H1 (cell line): Measurements from ENCODE around the gene UNC13C. TPM values are rescaled to one million over a fixed set of nuclear protein-coding genes. Genes with fewer than 3 reads are reported as not detected.

Experiments used
- CTCF ChIA-PET: fragments of 300-600 bp; sonication (Branson Sonifier 250); formaldehyde crosslinking; loops from one replicate; lab custom pipeline; 2021; ENCODE audit not compliant: partially characterized antibody; lab: Charles Lee
- POLR2A ChIA-PET: fragments of 300-600 bp; sonication (Branson Sonifier 250); formaldehyde crosslinking; loops from one replicate; lab custom pipeline; 2021; ENCODE audit warnings: inconsistent platforms; ENCODE audit not compliant: partially characterized antibody; lab: Charles Lee
- DNase-seq, 2 experiments: peaks; one replicate each; pipeline versions ENCODE4 v3.0.0 to v3.0.0-alpha.2; 2010 to 2022; ENCODE audit warnings: low spot score in 2 of 2, low read depth in 1 of 2, mixed read lengths in 1 of 2
- FAIRE-seq: peaks from 2 replicates; lab custom pipeline; 2011; peaks lifted over from hg19 to GRCh38; lab: Jason Lieb, UNC
- H2AFZ ChIP-seq: 2 replicates; pipeline ENCODE4 v1.8.1; 2012; ENCODE audit warnings: low read length, inconsistent platforms
- H2AK5ac ChIP-seq: 2 replicates; pipeline ENCODE4 v1.6.1; 2013; ENCODE audit warnings: low read depth, low read length
- H2BK120ac ChIP-seq: replicated peaks from 2 replicates; pipeline ENCODE3; 2013; ENCODE audit warnings: low read depth, low read length, inconsistent platforms
- H2BK12ac ChIP-seq: 2 replicates; pipeline ENCODE4 v1.6.1; 2013; ENCODE audit warnings: low read depth, low read length
- H2BK15ac ChIP-seq: 2 replicates; pipeline ENCODE4 v1.6.1; 2013; ENCODE audit warnings: low read length
- H2BK20ac ChIP-seq: 2 replicates; pipeline ENCODE4 v1.6.1; 2013; ENCODE audit warnings: low read length
- H2BK5ac ChIP-seq: 2 replicates; pipeline ENCODE4 v1.6.1; 2013; ENCODE audit warnings: low read depth, low read length
- H3K14ac ChIP-seq: 2 replicates; pipeline ENCODE4 v1.6.1; 2013; ENCODE audit warnings: inconsistent platforms; ENCODE audit not compliant: insufficient read length
- H3K18ac ChIP-seq: 2 replicates; pipeline ENCODE4 v1.6.1; 2013; ENCODE audit warnings: low read length; ENCODE audit errors: extremely low read depth
- H3K23ac ChIP-seq: 2 replicates; pipeline ENCODE4 v1.6.1; 2013; ENCODE audit warnings: inconsistent platforms; ENCODE audit not compliant: insufficient read length
- H3K23me2 ChIP-seq: 2 replicates; pipeline ENCODE4 v1.6.1; 2013; ENCODE audit warnings: low read depth, low read length
- H3K27ac ChIP-seq: 2 replicates; pipeline ENCODE4 v1.6.1; 2011; ENCODE audit warnings: low read depth, low read length, inconsistent platforms
- H3K27me3 ChIP-seq, 4 experiments: replicated peaks in 1 of 4; 1 replicate in 1 of 4; 2 replicates in 3 of 4; pipeline versions ENCODE4 v1.6.1 to v1.8.1; 2011 to 2013; ENCODE audit warnings: low read length in 3 of 4, mild to moderate bottlenecking in 3 of 4, inconsistent platforms in 2 of 4, mixed read lengths in 2 of 4, moderate library complexity in 1 of 4; ENCODE audit not compliant: control insufficient read depth in 3 of 4, insufficient read depth in 3 of 4; ENCODE audit errors: extremely low read depth in 1 of 4
- H3K36me3 ChIP-seq, 4 experiments: 2 replicates each; pipeline versions ENCODE4 v1.6.1 to v1.8.1; 2011 to 2013; ENCODE audit warnings: mild to moderate bottlenecking in 4 of 4, low read length in 3 of 4, moderate library complexity in 2 of 4, control low read depth in 1 of 4, inconsistent platforms in 1 of 4; ENCODE audit not compliant: insufficient read depth in 4 of 4, control insufficient read depth in 2 of 4
- H3K4ac ChIP-seq: replicated peaks from 2 replicates; pipeline ENCODE3; 2013; ENCODE audit warnings: low read length, low read depth, mixed read lengths, inconsistent platforms; ENCODE audit not compliant: insufficient read length
- H3K4me1 ChIP-seq, 4 experiments: replicated peaks in 1 of 4; 1 replicate in 1 of 4; 2 replicates in 3 of 4; pipeline versions ENCODE4 v1.6.1 to v1.8.1; 2011 to 2013; ENCODE audit warnings: low read length in 3 of 4, inconsistent platforms in 2 of 4, mixed read lengths in 1 of 4; ENCODE audit not compliant: insufficient read depth in 4 of 4, control insufficient read depth in 3 of 4
- H3K4me2 ChIP-seq, 2 experiments: 2 replicates each; pipeline versions ENCODE4 v1.6.1 to v1.8.1; 2011 to 2013; ENCODE audit warnings: low read depth in 2 of 2, low read length in 2 of 2, control low read depth in 1 of 2, inconsistent platforms in 1 of 2, mild to moderate bottlenecking in 1 of 2; ENCODE audit not compliant: insufficient read depth in 1 of 2
- H3K4me3 ChIP-seq, 4 experiments: fragments of 200-600, 300-600 bp in 1 of 4; sonication (generic), shearing (Covaris generic), sonication (Bioruptor Twin) in 1 of 4; 2 replicates each; pipeline versions ENCODE4 v1.5.1 to v1.8.1; 2011 to 2016; ENCODE audit warnings: low read length in 4 of 4, low read depth in 3 of 4, control low read depth in 2 of 4, inconsistent platforms in 2 of 4, mild to moderate bottlenecking in 2 of 4, mixed read lengths in 1 of 4, moderate library complexity in 1 of 4; ENCODE audit not compliant: insufficient read depth in 2 of 4; ENCODE audit errors: extremely low read depth in 1 of 4
- H3K56ac ChIP-seq: replicated peaks from 2 replicates; pipeline ENCODE3; 2013; ENCODE audit warnings: low read depth, mild to moderate bottlenecking, mixed read lengths, low read length, inconsistent platforms; ENCODE audit not compliant: insufficient read length
- H3K79me1 ChIP-seq: 2 replicates; pipeline ENCODE4 v1.6.1; 2013; ENCODE audit warnings: low read depth, low read length, control low read depth
- H3K79me2 ChIP-seq, 2 experiments: 2 replicates each; pipeline versions ENCODE4 v1.6.1 to v1.8.1; 2012 to 2013; ENCODE audit warnings: low read length in 2 of 2, mild to moderate bottlenecking in 2 of 2, inconsistent platforms in 1 of 2; ENCODE audit not compliant: insufficient read depth in 2 of 2, control insufficient read depth in 1 of 2
- H3K9ac ChIP-seq, 4 experiments: replicated peaks in 1 of 4; 1 replicate in 1 of 4; 2 replicates in 3 of 4; pipeline versions ENCODE4 v1.6.1 to v1.8.1; 2011 to 2013; ENCODE audit warnings: low read depth in 3 of 4, low read length in 3 of 4, control low read depth in 2 of 4, mild to moderate bottlenecking in 2 of 4, moderate library complexity in 2 of 4, inconsistent platforms in 1 of 4; ENCODE audit errors: extremely low read depth in 1 of 4
- H3K9me3 ChIP-seq, 2 experiments: 2 replicates each; pipeline versions ENCODE4 v1.6.1 to v1.8.1; 2012 to 2013; ENCODE audit warnings: mild to moderate bottlenecking in 2 of 2, moderate library complexity in 2 of 2, control low read depth in 1 of 2, inconsistent platforms in 1 of 2, low read depth in 1 of 2, low read length in 1 of 2, mixed read lengths in 1 of 2; ENCODE audit not compliant: insufficient read depth in 2 of 2
- H4K20me1 ChIP-seq, 2 experiments: replicated peaks in 1 of 2; 2 replicates each; pipeline versions ENCODE3 to v1.8.1; 2011 to 2013; ENCODE audit warnings: inconsistent platforms in 2 of 2, low read length in 2 of 2, mild to moderate bottlenecking in 1 of 2; ENCODE audit not compliant: insufficient read depth in 2 of 2, control insufficient read depth in 1 of 2
- H4K5ac ChIP-seq: 2 replicates; pipeline ENCODE4 v1.6.1; 2013; ENCODE audit warnings: low read length, low read depth, mixed read lengths, inconsistent platforms; ENCODE audit not compliant: insufficient read length
- H4K8ac ChIP-seq: 2 replicates; pipeline ENCODE4 v1.8.0; 2013; ENCODE audit warnings: mild to moderate bottlenecking, moderate library complexity, low read length, inconsistent platforms; ENCODE audit not compliant: insufficient read depth; ENCODE audit errors: extremely low read depth
- H4K91ac ChIP-seq: replicated peaks from 2 replicates; pipeline ENCODE3; 2013; ENCODE audit warnings: low read length, mixed read lengths, inconsistent platforms; ENCODE audit not compliant: insufficient read length
- BCL11A ChIP-seq, 2 experiments: IDR thresholded peaks; one replicate each; pipeline ENCODE4 v1.6.1; 2011; ENCODE audit warnings: low read depth in 2 of 2, low read length in 2 of 2, mild to moderate bottlenecking in 2 of 2
- EGR1 ChIP-seq: IDR thresholded peaks from 2 replicates; pipeline ENCODE4 v1.6.1; 2011; ENCODE audit warnings: low read depth, low read length, borderline replicate concordance
- MAX ChIP-seq: IDR thresholded peaks from 2 replicates; pipeline ENCODE4 v1.6.1; 2012; ENCODE audit warnings: inconsistent platforms
- RXRA ChIP-seq: IDR thresholded peaks from 2 replicates; pipeline ENCODE4 v1.6.1; 2011; ENCODE audit warnings: low read depth, mild to moderate bottlenecking, low read length, moderate library complexity; ENCODE audit not compliant: insufficient read depth
- WGBS, 2 experiments: shearing (Covaris generic) in 1 of 2; methylation state at CpG; one replicate each; pipeline versions ENCODE4 v1.1.6 to v1.1.7; 2013 to 2015; ENCODE audit warnings: low lambda C conversion rate in 2 of 2, mixed read lengths in 2 of 2, inconsistent platforms in 1 of 2, low coverage in 1 of 2, missing lambda C conversion rate in 1 of 2; ENCODE audit not compliant: insufficient replicate concordance in 2 of 2, insufficient coverage in 1 of 2, insufficient read length in 1 of 2; ENCODE audit errors: extremely low coverage in 1 of 2, missing lambda C conversion rate in 1 of 2; 5-methylcytosine and 5-hydroxymethylcytosine counted together
- polyA plus RNA-seq, 7 experiments: library from polyadenylated mRNA; depleted of rRNA in 3 of 7; stranded (reverse) in 5 of 7; unstranded in 2 of 7; fragments of >200 nt in 5 of 7; fragments of 200-250 nt in 2 of 7; gene quantifications; 1 replicate in 5 of 7; 2 replicates in 1 of 7; 4 replicates in 1 of 7; pipeline versions ENCODE4 v1.2.1 to v1.2.3, GENCODE V29; 2011 to 2013; ENCODE audit warnings: missing spikeins in 2 of 7, mixed read lengths in 2 of 7
- total RNA-seq: library from RNA; stranded (reverse); fragmentation: NEBNext Ultra II Directional; extraction: Animal tissue kit (Norgen Biotek cat#: 25700); gene quantifications from 2 replicates; pipeline ENCODE4 v1.2.1, GENCODE V29; 2021

UNC13C gene
- total and polyA plus RNA-seq, 2 of the 8 experiments (the other 6 are each of a cell fraction or from before 2014, with no cell fraction given), result 0.02 to 0.13 TPM

GRCh38 chr15:54502416-54503075, 524.3 kb downstream of the UNC13C start:
- H3K9ac ChIP-seq, result no peak overlapping the region
- TF ChIP-seq BCL11A (IDR thresholded peaks at IDR 0.05; ENCODE audit: low read depth in 2 of 2, low read length in 2 of 2) (no peak), MAX (no peak), EGR1 (no peak), RXRA (no peak)
- no peaks in the 10 kb centered on the region for H3K36me3 ChIP-seq
- H3K18ac ChIP-seq, result no peak overlapping the region
- no peaks in the 10 kb centered on the region for H3K23me2 ChIP-seq
- H3K4me2 ChIP-seq, result no peak overlapping the region
- H3K79me1 ChIP-seq, result no peaks in the 10 kb centered on the region
- H4K8ac ChIP-seq, result no peak overlapping the region
- no peak overlapping the region for H3K56ac ChIP-seq
- DNase-seq (no peak), FAIRE-seq (no peak)
- H3K79me2 ChIP-seq, result no peaks in the 10 kb centered on the region
- no peak overlapping the region for H3K4ac ChIP-seq
- H3K23ac ChIP-seq, result no peak overlapping the region
- H3K27me3 ChIP-seq, result no peaks in the 10 kb centered on the region; a peak in 1 of 7 replicates
- peaks cover 0 to 5% (median 3%) of the 10 kb centered on the region in 4 experiments; a peak in 3 of 7 replicates for H3K4me1 ChIP-seq
- H2BK5ac ChIP-seq, result no peak overlapping the region
- H3K27ac ChIP-seq, result no peak overlapping the region
- no peak overlapping the region for H4K5ac ChIP-seq
- no peak overlapping the region for H2BK120ac ChIP-seq
- no peak overlapping the region for H2BK15ac ChIP-seq
- no peak overlapping the region for H2BK12ac ChIP-seq
- no peaks in the 10 kb centered on the region for H4K20me1 ChIP-seq
- CTCF ChIA-PET, result no interaction called here
- no peak overlapping the region for H2BK20ac ChIP-seq
- no peak overlapping the region for H4K91ac ChIP-seq
- no peak overlapping the region for H2AFZ ChIP-seq
- no peak overlapping the region for H3K14ac ChIP-seq
- 81% methylated on average over 5 of the region's 5 CpGs; no CpG with 5 or more reads in 1 of the 2 experiments for WGBS, 2 experiments
- POLR2A ChIA-PET, result no interaction called here
- no peak overlapping the region for H3K4me3 ChIP-seq
- H3K9me3 ChIP-seq, result no peaks in the 10 kb centered on the region
- H2AK5ac ChIP-seq, result no peak overlapping the region
